A204.1 (cell line): ENCODE results near the gene ALG1L2.
"Not testable (repeated sequence)": the region's sequence is repeated elsewhere in the genome, so short reads cannot be mapped to it uniquely, and the experiment has no call there.

Experiments
- FAIRE-seq: peaks from 2 replicates; lab custom pipeline; 2012; peaks lifted over from hg19 to GRCh38; lab: Jason Lieb, UNC

ALG1L2 gene, protein sequence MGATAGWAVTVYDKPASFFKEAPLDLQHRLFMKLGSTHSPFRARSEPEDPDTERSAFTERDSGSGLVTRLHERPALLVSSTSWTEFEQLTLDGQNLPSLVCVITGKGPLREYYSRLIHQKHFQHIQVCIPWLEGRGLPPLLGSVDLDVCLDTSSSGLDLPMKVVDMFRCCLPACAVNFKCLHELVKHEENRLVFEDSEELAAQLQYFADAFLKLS

DNA sequence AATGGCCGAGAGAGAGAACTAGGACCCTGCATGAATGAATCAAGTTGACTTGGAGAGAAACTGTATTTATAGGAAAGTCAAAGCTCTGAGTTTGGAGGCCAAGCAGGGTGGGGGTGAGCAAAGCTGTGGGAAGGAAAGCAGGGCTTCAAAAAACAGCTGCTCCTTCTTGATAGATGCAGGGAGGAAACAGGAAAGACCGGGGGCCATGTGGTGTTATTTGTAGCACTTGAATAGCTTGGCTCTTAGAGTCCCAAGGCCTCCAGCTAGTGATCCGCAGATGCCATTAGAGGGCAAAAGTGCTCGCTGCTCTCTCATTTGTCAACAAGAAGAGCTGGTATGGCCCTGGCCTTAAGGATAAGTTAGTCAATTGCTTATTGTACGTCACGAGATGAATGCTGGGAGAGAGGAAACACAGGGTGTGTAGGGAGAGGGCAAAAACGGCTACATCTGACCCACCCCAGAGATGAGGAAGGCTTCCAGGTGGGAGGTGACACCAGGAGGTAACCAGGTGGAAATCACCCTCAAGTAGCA, at the start of gene ALG1L2:
Gene ALG1L2, plus strand, starts transcription at position 481 of the 531 bp plus-strand sequence. CDS start 186 bp downstream, outside the sequence.
- FAIRE-seq: no peak

DNA sequence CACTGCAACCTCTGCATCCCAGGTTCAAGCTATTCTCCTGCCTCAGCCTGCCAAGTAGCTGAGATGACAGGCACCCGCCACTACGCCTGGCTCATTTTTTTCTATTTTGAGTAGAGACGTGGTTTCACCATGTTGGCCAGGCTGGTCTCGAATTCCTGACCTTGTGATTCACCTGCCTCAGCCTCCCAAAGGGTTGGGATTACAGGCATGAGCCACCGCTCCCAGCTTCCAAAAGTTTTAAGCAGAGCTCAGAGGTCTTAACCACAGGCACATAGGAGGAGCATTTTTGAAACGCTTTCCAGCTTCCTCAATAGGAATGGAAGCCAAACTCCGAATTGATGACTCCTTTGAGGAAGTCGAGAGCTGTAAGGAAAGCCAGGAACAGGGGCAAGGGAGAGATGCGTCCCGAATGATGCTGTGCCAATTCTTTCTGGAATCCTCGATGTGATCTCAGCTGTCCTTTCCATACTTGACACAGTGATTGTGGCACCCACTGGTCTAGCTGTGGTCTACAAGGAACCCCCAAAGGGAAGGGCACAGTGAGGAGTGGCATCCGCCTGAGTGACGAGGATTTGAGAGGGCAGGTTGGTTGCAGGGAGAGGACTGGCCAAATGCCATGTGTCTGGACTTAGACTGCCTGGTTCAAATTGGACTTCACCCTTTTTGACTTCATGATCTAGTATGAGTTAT, 44.4 kb upstream of the ALG1L2 start:
- FAIRE-seq: not testable (repeated sequence)

DNA sequence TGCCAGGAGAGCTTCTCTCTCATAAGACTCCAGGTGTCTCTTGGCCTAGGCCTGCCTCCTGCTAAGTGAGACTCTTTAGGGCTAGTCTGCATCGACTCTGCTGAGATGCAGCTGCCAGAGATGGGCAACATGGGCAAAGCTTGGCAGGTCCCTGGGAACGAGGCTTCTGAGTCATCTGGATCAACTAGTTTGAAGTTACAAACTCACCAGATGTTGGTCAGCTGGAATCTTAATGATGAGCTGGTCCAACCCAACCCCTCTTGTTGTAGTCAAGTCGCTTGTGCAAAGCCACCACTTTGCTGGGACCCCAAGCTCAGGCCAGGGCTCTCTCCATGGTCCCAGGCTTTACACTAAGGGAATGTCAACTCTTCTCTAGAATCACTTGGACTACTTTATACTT, 38.9 kb upstream of the ALG1L2 start:
- FAIRE-seq: not testable (repeated sequence)

DNA sequence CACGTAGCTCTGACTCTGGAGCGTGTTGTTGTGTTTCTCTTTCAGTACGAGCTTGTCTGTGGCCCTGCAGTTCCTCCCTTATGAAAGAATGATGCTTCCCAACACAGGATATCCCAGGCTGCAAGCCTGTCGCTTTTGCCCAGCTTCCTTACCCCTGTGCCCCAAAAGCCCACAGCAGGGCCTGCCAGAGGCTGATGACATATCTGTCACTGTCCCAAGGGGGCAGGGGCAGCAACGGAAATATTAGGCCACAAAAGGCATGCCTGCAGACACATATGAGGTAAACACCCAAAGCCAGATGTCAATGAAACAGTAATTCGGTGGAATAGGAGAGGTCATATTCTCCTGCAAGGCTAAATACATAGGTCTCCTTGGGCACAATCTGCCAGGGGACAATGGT, 38.0 kb upstream of the ALG1L2 start:
- FAIRE-seq: not testable (repeated sequence)

DNA sequence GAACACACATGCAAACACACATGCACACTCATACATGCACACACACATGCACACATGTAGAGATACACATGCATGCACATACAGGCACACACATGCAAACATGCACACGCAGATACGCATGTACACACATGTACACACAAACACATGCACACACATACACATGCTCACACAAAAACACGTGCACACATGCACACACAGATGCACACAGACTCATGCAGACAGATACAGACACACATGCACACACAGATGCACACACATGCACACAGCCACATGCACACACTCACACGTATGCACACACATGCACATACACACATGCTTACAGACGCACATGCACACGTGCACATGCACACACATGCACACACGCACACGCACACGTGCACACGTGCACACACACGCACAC, 37.3 kb upstream of the ALG1L2 start:
- FAIRE-seq: no peak

DNA sequence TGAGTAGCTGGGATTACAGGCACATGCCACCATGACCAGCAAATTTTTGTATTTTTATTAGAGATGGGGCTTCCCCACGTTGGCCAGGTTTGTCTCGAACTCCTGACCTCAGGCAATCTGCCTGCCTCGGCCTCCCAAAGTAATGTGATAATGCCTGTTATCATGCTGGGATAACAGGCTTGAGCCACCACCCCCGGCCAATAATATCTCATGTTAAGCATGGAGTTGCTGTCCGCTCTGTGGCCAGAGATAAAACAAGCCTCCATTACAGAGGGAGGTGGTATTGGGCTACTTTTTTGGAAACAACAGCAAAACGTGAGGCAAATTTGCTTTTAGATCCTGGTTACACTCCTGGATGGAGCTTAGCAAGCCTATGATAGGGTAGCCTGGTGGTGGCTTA, 32.9 kb upstream of the ALG1L2 start:
- no peak for FAIRE-seq

DNA sequence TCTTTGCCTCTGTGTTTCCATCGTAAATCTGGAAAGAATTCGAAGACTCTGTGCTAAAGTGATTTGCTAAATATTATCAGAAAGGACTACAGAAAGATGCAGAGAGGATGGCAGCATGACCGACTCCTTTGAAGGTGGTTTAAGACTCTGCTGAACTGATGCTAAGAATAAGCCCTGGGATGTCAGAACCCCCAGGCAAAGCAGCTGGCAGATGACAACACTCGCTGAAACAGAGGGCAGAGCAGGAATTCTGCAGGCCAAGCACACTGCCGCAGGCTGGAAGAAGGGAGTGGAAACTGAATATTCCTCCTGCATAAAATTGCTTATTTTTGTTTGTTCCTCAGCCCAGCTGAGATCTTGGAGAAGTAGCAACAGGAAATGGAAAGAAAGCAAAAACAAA, 29.3 kb upstream of the ALG1L2 start:
- not testable (repeated sequence) for FAIRE-seq

DNA sequence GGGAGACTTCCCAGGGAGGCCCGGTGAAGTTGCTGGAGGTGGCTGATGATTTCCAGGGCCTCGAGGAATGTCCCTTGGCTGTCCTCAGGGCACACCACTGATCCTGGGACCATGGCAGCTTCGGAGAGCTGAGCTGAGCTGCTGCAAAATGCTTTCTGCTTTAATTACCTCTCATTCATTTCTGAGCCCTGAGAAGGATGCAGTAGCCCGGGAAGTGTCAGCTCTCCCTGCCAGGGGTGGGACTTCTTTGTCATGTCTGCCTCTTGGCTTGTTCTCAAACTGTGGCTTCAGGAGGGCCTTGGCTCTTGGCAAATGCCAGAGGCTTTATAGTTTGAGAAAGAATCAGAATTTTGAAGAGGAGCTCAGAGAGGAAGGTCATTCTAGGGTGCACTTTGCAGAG, 28.7 kb upstream of the ALG1L2 start:
- FAIRE-seq: not testable (repeated sequence)

DNA sequence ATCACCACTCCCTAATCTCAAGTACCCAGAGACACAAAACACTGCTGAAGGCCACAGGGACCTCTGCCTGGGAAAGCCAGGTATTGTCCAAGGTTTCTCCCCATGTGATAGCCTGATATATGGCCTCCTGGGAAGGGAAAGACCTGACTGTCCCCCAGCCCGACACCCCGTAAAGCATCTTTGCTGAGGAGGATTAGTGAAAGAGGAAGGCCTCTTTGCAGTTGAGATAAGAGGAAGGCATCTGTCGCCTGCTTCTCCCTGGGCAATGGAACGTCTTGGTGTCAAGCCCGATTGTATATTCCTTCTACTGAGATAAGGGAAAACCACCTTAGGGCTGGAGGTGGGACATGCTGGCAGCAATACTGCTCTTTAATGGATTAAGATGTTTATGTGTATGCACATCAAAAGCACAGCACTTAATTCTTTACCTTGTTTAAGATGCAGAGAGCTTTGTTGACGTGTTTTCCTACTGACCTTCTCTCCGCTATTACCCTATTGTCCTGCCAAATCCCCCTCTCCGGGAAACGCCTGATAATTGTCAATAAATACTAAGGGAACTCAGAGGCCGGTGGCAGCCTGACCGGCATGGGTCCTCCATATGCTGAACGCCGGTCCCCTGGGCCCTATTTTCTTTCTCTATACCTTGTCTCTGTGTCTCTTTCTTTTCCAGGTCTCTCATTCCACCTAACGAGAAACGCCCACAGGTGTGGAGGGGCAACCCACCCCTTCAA, 23.9 kb upstream of the ALG1L2 start:
- FAIRE-seq: not testable (repeated sequence)

DNA sequence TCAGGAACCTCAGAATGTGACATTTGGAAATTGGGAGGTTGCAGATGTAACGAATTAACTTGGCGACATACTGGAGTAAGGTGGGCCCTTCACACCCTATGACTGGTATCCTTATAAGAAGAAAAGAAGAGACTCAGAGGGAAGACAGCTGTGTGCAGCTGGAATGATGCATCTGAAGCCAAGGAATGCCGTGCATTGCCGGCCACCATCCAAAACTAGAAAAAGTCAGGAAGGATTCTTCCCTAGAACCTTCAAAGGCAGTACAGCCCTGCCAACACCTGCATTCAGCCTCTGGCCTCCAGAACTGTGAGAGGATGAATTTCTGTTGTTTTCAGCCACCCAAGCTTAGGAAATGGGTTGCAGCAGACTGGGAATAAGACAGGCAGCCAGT, 23.4 kb upstream of the ALG1L2 start:
- FAIRE-seq: not testable (repeated sequence)

DNA sequence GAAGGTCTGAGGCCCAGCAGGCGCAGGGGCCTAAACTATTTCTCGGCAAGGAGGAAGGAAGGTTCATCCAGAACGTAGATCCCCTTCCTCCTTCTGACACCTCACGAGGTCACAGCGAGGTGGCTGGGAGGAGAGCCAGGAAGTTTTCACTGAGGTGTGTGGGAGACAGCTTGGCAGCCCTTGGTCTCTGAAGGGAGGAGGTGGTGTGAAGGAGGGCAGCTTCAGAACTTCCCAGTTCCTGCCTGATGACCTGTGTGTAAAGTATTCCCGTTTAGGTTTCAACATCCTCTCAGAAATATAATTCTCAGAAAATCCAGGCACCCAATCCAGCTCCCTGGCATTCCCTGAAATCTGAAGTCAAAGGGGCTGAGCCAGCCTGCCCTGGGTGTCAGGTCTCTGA, 22.9 kb upstream of the ALG1L2 start:
- not testable (repeated sequence) for FAIRE-seq

DNA sequence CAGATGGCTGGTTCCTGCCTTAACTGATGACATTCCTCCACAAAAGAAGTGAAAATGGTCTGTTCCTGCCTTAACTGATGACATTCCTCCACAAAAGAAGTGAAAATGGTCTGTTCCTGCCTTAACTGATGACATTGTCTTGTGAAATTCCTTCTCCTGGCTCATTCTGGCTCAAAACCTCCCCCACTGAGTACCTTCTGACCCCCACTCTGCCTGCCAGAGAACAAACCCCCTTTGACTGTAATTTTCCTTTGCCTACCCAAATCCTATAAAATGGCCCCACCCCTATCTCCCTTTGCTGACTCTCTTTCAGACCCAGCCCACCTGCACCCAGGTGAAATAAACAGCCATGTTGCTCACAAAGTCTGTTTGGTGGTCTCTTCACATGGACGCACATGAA, 22.5 kb upstream of the ALG1L2 start:
- FAIRE-seq: not testable (repeated sequence)

DNA sequence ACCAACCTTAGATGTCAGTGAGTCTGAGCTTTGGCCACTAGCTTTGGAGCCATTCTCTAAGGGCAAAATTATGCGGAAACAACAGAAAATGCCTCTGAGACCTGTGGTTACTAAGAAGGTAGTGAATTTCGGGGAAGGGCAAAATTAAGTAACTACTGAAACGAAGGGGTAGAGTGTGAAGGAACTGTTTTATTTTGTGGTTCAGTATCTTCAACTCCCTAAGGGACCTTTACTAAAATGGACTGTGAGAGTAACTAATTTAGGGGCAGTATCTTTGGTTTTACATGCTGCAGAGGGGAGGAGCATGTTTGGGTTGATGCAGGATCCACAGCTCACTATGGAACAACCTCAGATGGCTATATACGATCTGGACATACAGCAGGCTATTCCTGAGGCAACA, 8.0 kb upstream of the ALG1L2 start:
- no peak for FAIRE-seq

DNA sequence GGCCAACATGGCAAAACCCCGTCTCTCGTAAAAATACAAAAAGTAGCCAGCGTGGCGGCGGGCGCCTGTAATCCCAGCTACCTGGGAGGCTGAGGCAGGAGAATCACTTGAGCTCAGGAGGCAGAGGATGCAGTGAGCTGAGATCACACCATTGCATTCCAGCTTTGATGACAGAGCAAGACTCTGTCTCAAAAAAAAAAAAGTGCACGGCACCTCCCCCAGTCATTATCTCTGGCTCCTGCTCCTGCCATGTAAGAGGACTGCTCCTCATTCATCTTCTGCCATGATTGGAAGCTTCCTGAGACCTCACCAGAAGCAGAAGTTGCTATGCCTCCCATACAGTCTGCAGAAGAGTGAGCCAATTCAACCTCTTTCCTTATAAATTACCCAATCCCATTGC, 4.0 kb upstream of the ALG1L2 start:
- no peak for FAIRE-seq

DNA sequence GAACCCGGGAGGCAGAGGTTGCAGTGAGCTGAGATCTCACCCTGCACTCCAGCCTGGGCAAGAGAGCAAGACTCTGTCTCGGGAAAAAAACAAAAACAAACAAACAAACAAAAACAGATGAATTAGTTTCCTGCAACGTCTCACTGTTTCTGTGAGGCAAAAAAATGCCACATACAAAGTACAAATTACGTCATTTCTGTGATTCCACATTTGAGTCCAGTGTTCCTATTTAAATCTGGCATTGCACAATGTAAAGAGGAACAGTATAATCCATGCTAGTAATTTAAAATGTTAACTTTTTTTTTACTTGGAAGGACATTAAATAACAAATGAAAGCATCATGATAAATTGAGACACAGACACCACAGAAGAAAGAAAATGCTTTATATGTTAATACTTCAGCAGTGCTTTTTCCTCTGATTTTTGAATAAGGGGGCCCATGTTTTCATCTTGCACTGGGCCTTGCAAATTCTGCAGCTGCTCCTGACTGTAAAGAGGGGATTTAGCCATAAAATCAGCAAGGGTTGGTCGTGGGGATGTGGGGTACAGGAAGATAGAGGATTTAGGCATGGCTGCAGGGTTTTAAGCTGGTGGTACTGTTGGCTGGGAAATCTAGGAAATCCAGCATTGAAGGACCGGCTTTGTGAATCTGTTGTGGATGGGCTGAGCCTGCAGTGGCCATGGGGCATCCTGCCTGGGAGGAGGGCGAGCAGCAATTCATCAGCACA, 1.9 kb downstream of the ALG1L2 start:
- not testable (repeated sequence) for FAIRE-seq

DNA sequence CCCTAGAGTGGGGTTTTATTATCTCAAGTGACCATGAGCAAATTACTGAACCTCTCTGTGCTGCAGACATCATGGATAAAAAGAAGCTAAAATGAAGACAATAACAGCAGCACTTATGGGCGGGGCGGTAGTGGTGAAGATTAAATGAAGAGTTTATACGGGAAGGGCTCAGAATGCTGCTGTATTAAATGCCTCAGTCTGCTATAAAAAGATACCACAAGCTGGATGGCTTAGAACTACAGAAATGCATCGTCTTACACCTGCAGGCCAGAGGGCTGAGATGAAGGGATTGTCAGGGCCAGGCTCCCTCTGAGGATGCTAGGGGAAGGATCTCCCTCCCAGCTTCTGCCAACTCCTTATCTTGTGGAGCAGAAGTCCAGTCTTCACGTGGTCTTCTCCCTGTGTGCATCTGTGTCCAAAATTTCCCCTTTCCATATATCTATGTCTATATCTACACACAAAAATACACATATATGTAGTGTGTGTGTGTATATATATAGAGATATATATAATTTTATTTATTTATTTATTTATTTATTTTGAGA, 2.9 kb downstream of the ALG1L2 start:
- no peak for FAIRE-seq

DNA sequence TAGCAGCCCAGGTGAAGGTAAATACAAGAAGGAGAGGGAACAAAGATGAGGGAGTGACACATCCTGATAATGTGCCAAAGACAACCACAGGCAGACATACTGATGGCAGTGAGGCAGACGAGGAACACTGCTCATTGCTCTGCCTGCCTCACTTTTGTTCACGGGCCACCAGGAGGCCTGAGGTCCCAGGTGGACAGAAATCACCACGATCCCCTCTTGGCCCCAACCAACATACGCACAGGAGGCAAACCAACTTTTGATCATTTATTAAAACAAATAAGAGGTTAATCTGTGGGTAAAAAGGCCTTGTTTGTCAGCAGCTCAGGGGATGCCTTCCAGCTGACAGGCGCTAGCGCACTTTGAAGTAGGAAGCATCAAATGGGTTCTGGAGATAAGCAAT, 4.2 kb downstream of the ALG1L2 start:
- no peak for FAIRE-seq

DNA sequence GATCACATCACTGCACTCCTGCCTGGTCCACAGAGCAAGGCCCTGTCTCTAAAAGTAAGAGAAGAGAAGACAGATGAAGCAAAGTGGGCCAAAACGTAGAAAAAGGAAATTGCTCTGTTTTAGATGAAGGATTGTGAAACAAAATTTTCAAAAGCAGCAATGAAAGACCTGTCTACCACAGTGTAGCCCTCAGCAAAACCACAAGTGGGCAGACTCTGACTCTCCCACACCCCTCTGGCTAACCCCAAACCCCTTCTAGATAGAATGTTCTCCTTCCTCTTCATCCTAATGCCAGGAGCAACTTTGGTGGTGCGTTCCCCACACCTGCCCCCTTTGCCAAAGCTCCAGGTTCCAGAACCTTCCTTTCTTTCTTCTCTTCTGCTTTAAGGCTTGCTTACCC, 5.0 kb downstream of the ALG1L2 start:
- FAIRE-seq: not testable (repeated sequence)

DNA sequence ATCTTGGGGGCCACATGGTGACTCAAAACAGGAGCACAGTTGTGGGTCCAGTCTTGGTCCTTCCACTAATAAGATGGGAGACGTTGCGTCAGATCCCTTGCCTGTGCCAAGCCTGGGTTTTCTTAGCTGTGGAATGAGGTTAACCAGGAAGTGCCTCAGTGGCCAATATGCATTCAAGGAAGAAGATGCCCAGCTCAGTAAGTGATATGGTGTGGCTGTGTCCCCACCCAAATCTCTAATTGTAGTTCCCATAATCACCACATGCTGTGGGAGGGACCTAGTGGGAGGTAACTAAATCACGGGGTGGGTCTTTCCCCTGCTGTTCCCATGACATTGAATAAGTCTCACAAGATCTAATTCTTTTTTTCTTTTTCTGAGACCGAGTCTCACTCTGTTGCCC, 6.4 kb downstream of the ALG1L2 start:
- no peak for FAIRE-seq

DNA sequence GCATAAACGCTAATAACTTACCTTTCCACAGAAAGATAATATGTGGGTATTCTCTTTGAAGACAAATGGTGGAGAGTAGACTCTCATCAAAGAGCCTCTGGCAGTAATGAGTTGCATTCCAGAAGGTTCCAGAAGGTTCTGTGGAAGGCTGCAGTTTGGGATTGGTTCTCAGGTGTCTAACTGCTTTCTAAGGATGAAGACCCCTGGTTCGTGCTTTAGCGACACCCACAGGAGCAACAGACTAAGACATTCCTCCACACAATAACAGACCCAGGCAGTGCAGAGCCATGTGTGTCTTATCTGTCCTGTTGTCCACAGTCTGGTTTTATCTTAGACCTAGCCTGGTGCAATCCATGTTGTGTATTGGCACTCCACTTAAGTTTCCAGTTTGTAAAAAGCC, 9.1 kb downstream of the ALG1L2 start:
- FAIRE-seq: not testable (repeated sequence)

DNA sequence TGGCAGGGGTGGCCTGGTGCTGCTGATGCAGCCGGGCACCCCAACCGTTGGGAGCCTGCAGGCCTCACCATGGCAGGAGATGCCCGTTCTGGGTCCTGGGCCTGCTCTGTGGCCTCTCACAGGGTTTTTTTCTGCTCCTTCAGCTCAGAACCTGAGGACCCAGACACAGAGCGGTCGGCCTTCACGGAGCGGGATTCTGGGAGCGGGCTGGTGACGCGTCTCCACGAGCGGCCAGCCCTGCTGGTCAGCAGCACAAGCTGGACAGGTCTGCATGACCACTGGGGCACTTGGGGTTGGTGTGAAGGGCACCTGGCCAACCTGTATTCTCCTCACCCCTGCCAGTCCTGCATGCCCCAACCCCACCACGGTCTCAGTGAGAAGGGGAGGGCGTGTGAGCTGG, 10.3 kb downstream of the ALG1L2 start:
- FAIRE-seq: no peak

DNA sequence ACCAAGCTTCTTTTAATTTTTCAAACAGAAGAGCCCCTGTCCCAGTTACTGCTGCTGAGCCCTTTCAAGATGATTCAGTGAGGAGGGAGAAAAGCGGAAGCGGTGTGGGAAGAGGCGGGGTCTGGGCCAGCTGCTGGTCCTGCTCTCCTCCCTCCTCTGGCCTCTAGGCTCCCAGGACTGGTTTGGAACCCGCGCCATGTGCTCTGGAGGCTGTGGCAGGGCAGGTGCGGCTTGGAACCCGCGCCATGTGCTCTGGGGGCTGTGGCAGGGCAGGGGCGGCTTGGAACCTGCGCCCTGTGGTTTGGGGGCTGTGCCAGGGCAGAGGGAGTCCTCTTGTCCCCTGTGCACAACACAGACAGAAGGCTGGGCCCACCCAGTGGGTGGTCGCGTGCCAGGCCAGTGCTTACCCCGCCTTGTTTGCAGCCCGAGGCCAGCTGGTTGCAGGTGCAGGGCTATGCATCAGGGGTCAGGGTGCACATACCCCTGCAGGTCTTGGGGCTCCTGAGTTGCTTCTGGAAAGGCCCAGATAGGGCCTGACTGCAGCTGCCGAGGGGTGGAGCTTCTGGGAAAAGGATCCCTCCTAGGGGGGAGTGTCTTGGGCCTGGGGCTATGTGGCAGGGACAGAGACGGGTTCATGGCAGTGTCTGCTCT, 12.2 kb downstream of the ALG1L2 start:
- FAIRE-seq: no peak
